H1 (cell line): ENCODE data around the gene NDUFA5. TPM values are rescaled to one million over a fixed set of nuclear protein-coding genes. Genes with fewer than 3 reads are reported as not detected.

ENCODE experiments used
- BCL11A ChIP-seq, 2 experiments: IDR thresholded peaks; one replicate each; pipeline ENCODE4 v1.6.1; 2011; ENCODE audit warnings: low read depth in 2 of 2, low read length in 2 of 2, mild to moderate bottlenecking in 2 of 2
- CEBPB ChIP-seq: IDR thresholded peaks from 2 replicates; pipeline ENCODE4 v1.6.1; 2012; ENCODE audit warnings: low read depth, low read length
- JUND ChIP-seq: IDR thresholded peaks from 2 replicates; pipeline ENCODE4 v1.6.1; 2011; ENCODE audit warnings: mild to moderate bottlenecking, improper control_type of control experiment, low read length
- NANOG ChIP-seq: IDR thresholded peaks from 2 replicates; pipeline ENCODE4 v1.6.1; 2011; ENCODE audit warnings: low read length, low read depth, mild to moderate bottlenecking, inconsistent platforms; ENCODE audit not compliant: insufficient read depth, poor library complexity, severe bottlenecking
- NRF1 ChIP-seq: IDR thresholded peaks from 2 replicates; pipeline ENCODE4 v1.6.1; 2011; ENCODE audit warnings: mild to moderate bottlenecking, low read depth, low read length, improper control_type of control experiment
- PHF8 ChIP-seq: fragments of 200-600 bp; sonication (generic); conservative IDR thresholded peaks from 2 replicates; pipeline ENCODE4 v1.7.1; 2012; ENCODE audit warnings: low read depth, mild to moderate bottlenecking, inconsistent platforms, low read length, moderate library complexity
- POLR2A ChIP-seq, 2 experiments: IDR thresholded peaks; 1 replicate in 1 of 2; 2 replicates in 1 of 2; pipeline ENCODE4 v1.6.1; 2011; ENCODE audit warnings: low read depth in 2 of 2, low read length in 2 of 2, mild to moderate bottlenecking in 2 of 2; ENCODE audit errors: control extremely low read depth in 1 of 2
- TBP ChIP-seq: IDR thresholded peaks from 2 replicates; pipeline ENCODE4 v1.6.1; 2011; ENCODE audit warnings: low read depth, low read length, improper control_type of control experiment
- polyA plus RNA-seq, 7 experiments: library from polyadenylated mRNA; depleted of rRNA in 3 of 7; stranded (reverse) in 5 of 7; unstranded in 2 of 7; fragments of >200 nt in 5 of 7; fragments of 200-250 nt in 2 of 7; gene quantifications; 1 replicate in 5 of 7; 2 replicates in 1 of 7; 4 replicates in 1 of 7; pipeline versions ENCODE4 v1.2.1 to v1.2.3, GENCODE V29; 2011 to 2013; ENCODE audit warnings: missing spikeins in 2 of 7, mixed read lengths in 2 of 7
- total RNA-seq: library from RNA; stranded (reverse); fragmentation: NEBNext Ultra II Directional; extraction: Animal tissue kit (Norgen Biotek cat#: 25700); gene quantifications from 2 replicates; pipeline ENCODE4 v1.2.1, GENCODE V29; 2021

The NDUFA5 gene
- total and polyA plus RNA-seq, 2 of the 8 experiments (the other 6 are each of a cell fraction or from before 2014, with no cell fraction given): 7.6 to 76.3 TPM

DNA sequence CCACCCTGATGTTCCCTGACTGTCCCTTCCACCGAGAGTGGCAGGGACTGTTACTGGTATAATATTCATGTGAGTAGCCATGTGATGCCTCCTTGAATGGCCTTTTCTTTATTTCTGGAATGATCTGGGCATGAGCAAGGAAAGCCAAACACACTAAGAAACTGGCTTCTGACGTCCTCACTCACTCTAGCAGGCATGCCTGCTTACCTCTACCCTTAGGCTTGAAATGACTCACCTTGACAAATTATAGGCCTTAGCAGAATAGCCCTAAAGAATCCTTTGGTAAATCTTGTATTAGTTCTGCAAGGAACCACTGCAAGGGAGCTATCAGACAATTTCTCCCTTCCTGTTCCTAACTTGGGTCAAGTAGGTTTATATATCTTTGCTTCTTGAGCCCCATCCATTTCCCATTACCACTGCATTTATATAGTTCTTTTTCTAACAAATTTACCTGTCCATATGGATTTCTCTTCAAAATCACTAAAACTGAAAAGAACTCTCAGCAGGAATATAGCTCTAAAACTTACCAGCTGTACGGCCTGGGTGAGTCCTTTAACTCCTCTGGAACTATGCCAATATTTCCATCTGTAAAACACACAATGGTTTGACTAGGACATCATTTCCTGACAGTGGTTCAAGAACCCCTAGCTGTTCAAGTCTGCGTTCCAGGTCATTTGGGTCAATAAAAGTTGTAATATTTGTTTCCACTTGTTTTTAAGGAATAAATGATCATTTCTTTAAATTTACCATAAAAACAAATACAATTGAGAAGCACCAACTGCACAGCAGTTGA lies 13.0 kb upstream of the NDUFA5 start (continued):
- TF ChIP-seq NANOG: no peak
- no peak for TF ChIP-seq NRF1
- no peak for TF ChIP-seq JUND
- TF ChIP-seq TBP: no peak
- no peak for TF ChIP-seq POLR2A (IDR thresholded peaks at IDR 0.05; ENCODE audit: control extremely low read depth in 1 of 2, low read depth in 2 of 2, low read length in 2 of 2)
- TF ChIP-seq PHF8: no peak
- no peak for TF ChIP-seq CEBPB
- no peak for TF ChIP-seq BCL11A (IDR thresholded peaks at IDR 0.05; ENCODE audit: low read depth in 2 of 2, low read length in 2 of 2)
